HG03460 (cell line): ENCODE measurements around the gene SERINC2.

ENCODE experiments used
- ATAC-seq: cut with Tn5 transposase; IDR thresholded peaks from one replicate; pipeline ENCODE4 v1.9.1; 2021; ENCODE audit not compliant: unreplicated experiment

The SERINC2 gene

GRCh38 chr1:31412732-31413404, at the start of gene SERINC2:
Gene SERINC2, plus strand, starts transcription at chr1:31413213. Its CDS starts 53 bp downstream, at chr1:31413266.
- no peak for ATAC-seq

DNA sequence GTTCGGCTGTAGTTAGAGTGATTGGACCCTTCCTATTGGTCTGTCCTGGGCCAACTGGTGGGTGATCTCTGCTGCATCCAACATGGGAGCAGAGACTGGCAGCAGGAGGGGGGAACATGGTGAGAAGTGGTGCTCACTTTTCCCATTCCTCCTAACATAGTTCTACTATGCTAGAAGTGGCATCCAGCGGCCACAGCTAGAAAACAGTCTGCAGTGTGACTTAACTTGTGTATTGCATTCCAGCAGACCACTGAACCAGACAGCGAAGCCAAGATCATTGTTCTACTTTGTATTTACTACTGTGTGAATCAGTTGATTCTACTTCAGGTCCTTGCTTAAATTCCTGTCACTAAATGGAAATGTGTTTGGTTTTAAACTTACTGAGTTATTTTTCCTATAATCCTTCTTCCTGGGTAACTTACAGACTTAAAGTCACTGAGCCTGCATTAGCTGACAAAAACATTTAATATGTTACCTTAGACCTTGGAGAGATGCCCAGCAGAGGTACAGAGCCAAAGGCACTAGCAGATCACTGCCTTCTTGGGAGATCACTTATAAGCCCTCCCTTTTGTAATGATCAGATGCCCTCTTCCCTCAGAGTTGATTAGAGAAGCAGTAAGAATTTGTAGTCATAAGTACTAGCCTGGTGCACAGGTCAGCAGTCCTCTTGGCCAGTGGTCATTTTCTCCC, 48.3 kb upstream of the SERINC2 start:
- no peak for ATAC-seq

- no peak for ATAC-seq
Measured at GRCh38 chr1:31366796-31367195, 46.2 kb upstream of the SERINC2 start.

GRCh38 chr1:31368611-31369107, 44.4 kb upstream of the SERINC2 start:
- ATAC-seq = no peak

DNA sequence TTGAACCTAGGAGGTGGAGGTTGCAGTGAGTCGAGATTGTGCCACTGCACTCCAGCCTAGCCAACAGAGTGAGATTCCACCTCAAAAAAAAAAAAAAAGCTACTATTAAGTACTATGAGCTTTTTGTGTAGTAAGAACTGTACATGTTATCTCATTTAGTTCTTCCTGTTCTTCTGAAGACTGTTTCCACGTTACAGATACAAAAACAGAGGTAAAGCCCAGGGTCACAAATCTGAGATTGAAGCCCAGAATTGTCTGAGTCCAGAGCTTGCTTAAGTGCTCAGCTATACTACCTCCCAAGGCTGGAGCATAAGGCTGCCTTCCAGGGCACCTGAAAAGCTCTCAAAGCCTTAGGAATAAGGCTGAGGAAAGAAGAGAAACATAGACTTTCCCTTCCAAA, 43.0 kb upstream of the SERINC2 start:
- ATAC-seq = no peak

- no peak for ATAC-seq
Measured at GRCh38 chr1:31370565-31370964, 42.4 kb upstream of the SERINC2 start.

DNA sequence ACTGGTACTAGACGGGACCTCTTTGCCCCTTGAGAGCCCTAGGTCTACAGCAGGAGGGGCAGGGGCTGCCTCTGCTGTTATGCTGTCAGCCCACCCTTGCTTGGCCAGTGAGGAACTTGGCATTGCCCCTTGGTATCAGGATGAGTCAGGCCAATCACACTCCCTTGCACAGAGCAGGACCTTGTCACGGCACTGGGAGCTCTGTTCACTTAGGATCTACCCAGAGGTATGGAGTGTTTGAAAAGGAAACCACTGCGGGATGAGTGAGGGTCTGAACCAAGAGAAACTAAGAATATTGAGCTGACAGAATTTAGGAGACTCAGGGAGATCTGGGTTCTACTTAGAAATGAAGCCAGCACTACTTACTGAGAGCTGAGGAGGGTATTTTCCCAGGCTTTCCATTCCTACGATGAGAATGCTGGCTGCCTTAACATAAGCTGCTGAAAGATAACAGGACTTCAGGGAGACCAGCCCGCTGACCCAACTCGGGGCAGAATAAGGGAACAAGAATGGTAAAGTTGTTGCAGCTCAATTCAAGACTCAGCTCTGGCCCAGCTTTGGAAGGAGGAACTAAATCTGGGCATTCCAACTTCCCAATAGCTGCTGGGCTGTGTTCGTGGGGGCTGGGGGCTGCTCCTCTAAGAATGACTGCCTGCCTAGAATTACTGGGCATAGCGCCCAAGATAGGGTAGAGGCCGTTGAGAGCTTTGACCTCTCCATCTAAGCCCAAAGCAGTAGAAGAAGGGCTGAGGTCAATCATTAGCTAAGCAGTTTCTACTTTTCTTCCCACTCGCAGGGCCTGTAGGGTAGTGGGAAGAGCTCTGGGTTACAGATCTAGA, 41.7 kb upstream of the SERINC2 start:
- ATAC-seq = no peak

GRCh38 chr1:31372051-31372450, 41.0 kb upstream of the SERINC2 start:
- ATAC-seq = no peak

DNA sequence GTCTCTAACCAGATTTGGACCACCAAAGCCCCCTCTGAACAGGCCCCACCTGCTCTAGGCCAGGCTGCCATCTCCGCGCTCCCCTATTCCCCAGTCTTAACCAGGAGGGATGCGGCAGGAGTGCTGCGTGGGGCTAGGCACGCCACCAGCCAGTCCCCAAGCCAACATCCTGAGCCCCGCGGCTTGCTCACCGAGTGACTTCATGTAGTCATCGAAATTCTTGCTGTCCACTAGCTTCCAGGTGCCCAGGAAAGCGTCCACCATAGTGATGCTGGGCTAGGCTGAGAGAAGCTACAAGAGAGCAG, 40.3 kb upstream of the SERINC2 start:
- ATAC-seq = no peak

GRCh38 chr1:31373056-31373896, 39.7 kb upstream of the SERINC2 start, which contains the start of gene FABP3:
Gene FABP3, minus strand, starts transcription at chr1:31373076. Its CDS starts 62 bp downstream, at chr1:31373014.
- no peak for ATAC-seq

DNA sequence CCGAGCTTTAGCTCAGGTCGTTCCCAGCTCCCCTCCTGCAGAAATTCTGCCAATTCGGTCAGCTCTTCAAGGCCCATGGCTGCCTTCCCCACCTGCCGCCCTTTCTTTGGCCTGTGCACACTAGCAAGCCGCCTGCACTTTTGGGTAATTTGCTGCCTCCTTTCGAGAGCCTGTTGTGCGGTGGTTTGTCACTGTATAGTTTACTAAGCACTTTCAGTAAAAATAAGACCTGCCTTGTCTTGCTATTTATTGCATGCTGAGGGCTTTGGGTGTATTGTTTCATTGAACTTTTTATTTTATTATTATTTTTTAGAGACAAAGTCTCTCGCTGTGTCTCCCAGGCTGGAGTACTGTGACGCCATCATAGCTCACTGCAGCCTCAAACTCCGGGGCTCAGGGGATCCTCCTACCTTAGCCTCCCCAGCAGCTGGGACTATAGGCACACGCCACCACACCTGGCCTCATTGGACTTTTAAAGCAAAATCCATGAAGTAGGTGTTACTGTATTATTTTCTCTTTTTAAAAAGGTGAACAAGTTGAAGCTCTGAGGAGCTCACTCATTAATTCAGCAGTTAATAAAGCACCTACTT, 39.0 kb upstream of the SERINC2 start:
- no peak for ATAC-seq

DNA sequence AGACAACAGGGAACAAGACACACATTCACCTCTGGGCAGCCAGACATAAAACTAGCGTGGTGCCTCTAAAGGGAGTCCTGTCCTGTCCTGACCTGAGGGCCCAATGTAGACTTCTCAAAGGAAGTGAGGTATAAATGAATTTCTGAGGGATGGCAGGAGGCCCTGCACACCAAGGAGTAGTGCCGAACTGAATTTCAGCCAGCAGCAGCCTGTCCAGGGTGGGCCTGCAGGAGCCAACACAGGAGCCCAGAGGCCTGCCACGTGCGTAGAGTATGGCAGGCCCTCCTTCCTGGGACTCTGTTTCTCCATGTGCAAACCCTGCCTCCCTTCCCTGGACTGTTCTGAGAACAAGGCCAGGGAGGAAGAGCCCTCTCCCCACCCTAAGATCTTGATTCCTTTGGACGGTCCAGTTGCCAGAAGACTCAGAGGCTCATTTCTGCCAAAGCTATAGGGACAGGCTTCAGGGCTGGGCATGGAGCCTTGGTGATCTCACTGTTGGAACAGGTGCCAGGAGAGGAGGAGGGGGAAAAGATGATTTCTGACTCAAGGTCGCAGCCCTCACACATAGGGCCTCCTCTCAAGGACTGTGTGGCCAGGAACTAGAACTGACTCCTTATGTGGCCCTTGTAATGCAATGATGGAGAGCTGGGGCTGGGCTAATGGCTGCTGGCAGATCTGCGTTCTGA, 38.4 kb upstream of the SERINC2 start:
- ATAC-seq = no peak

DNA sequence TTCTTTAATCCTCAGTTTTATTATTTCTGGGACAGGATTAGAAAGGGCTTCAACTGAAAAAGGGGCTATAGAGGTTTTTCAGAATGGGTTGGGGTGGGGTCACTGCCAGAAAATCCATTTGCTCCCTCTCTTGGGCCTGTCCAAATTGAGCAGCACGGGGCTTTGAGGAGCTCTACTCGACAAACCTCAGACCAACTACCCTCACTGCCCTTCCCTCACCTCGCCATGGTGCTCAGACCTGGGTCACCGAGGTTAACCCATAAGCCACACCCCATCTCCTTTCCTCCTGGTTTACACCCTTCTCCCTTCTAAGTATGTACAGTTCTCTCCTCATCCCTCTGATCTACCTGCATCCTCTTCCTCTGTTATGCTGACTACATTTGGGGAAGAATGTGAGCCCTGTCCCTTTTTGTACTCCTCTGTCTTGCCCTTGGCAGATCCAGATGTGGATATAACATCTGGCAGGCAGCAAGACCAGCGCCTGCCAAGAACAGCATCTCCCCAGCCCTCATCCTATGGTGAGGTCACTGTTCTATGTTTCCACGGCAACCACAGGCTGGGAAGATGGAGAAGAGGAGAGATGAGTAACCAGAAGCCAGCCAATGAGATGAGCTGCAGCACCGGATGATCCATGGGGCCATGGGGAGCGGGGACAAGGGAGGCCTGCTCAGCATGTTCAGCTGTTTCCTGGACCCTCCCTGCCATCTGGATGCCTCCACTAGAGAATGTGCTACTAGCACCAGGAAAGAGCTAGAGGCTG, 36.5 kb upstream of the SERINC2 start:
- ATAC-seq = no peak

DNA sequence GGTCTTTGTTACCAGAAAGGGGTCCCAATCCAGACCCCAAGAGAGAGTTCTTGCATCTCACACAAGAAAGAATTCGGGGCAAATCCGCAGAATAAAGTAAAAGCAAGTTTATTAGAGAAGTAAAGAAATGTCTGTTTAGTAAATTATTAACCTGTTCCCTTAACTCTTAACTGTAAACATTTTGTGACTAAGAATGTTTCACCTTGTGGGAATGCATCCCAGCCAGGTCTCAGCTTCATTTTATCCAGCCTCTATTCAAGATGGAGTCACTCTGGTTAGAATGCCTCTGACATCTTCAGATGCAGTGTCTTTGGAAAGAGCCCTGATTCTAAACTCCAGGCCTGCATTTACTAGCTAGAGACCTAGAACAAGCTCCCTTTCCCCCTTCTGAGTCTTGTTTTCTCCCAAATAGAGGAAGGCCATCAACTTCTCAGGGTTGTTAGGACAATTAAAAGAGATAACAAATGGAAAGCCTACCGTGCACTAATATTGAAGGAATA, 35.6 kb upstream of the SERINC2 start:
- no peak for ATAC-seq

- ATAC-seq = no peak
Measured at GRCh38 chr1:31378001-31378400, 35.0 kb upstream of the SERINC2 start.

DNA sequence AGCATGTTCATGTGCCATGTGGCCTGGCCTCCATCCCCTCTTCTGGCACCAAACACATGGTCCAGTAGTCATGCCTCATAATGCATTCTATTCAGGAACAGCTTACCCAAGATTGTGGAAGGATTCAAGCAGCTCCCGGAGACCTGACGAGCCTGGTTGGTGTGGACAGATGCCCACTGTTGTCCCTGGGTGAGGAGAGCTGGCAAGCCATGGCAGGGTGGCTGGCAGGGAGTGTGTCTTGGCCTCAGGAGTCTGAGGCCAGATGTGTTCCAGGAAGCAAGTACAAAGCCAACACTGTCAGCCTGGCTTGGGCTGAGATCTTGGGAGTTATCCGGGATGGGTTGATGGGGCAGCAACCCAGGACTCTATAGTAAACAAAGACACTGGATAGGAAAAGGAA, 32.8 kb upstream of the SERINC2 start:
- no peak for ATAC-seq

DNA sequence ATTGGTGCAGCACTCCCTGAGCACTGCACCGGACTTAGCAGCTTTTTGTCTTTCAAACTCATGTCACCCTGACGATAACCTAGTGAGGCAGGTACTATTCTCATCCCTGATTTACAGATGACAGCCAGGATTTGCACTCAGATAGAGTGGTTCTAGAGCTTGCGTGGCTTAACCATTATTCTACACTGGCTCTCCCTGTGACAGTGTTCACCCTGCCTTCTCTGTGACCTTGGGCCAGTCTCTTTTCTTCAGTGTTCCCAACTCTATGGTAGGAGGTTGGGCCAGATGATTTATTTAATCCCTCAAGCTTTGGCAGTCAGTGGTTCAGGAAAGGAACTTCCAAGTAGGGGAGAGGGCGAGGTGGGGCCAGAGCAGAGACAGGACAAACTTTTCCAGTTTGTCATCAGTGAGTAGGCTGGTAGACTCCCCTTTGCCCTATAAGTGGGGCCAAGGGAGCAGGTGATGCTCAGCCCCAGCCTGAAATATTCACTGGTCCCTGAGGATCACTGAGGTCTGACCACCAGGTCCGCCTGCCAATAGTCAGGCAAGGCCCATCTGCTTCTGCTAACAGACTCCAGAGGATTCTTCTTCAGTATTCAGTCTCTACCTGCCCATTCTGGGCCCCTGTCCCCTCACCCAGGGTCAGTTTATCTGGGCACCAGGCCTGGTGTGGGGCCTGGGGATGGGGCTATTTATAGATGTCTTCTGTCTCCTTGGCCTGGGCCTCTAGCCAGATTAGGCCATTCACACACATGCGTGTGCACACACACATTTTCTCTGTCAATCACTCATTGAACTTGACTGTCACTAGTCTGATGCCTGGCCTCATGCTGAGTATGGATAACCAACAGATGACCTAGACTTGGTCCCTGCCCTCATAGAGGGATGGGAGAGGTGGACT, 31.4 kb upstream of the SERINC2 start:
- no peak for ATAC-seq
